Brain microvascular endothelial cell (primary cell): ENCODE results near the gene SHISA9.

Experiments
- DNase-seq: peaks from one replicate; pipeline ENCODE4 v3.0.0-alpha.2; 2020
- H3K27ac ChIP-seq: fragments of 250-450 bp; sonication (Bioruptor Pico); 2 replicates; pipeline ENCODE4 v1.5.1; 2020; ENCODE audit warnings: mild to moderate bottlenecking, moderate library complexity
- H3K27me3 ChIP-seq: fragments of 250-450 bp; sonication (Bioruptor Pico); replicated peaks from 2 replicates; pipeline ENCODE4 v1.5.1; 2020; ENCODE audit warnings: mild to moderate bottlenecking
- H3K36me3 ChIP-seq: fragments of 250-450 bp; sonication (Bioruptor Pico); replicated peaks from 2 replicates; pipeline ENCODE4 v1.5.1; 2020; ENCODE audit warnings: mild to moderate bottlenecking
- H3K4me3 ChIP-seq: 2 replicates; pipeline ENCODE4 v1.5.1; 2011; ENCODE audit warnings: low read depth, mild to moderate bottlenecking, control low read depth, low read length, moderate library complexity
- in situ Hi-C: cut with HindIII; loops from 2 replicates; pipeline ENCODE4 v1.10.0; 2017; ENCODE audit warnings: low sequenced_read_pairs, low pct_ligation_motif_present
- TF ChIP-seq, protein P1 (sequence below): IDR thresholded peaks from 2 replicates; pipeline ENCODE4 v1.5.1; 2011; ENCODE audit warnings: low read depth, mild to moderate bottlenecking, moderate library complexity, low read length, control low read depth, inconsistent platforms; ENCODE audit errors: missing control alignments

SHISA9 gene

DNA sequence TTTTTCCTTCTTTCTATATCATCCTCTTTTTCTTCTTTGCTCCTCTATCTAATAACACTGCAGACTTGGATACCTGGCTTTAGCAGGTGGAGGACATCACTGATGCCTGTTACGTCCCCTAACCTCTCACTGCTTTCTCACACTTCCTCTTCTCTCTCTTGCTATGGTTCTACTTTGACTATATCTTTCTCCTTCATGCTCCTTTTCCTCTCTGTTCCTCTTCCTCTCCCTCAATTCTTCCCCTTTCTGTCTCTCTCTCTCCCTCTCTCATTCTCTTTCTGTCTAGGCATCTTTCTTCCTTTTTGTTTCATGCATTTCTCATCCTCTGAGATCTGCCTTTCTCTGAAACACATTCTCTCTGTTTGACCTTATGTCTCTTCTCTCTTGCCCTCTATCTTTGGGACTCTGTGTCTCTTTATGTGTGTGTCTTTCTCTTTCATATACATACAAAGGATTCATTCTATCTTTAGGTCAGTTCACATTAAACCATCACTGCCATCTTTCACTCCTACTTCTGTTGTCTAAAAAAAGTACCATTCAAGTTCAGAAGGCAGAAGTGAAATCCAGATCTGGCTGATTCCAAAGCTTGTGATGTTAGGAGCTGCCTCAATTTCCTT, 353.7 kb downstream of the SHISA9 start:
- Histone ChIP-seq H3K27me3 (no peaks in the 10 kb centered on the region), H3K4me3 (no peak overlapping the region), H3K36me3 (no peaks in the 10 kb centered on the region), H3K27ac (no peak overlapping the region)
- DNase-seq: no peak
- in situ Hi-C loops: no loop called here
- TF ChIP-seq, protein P1, sequence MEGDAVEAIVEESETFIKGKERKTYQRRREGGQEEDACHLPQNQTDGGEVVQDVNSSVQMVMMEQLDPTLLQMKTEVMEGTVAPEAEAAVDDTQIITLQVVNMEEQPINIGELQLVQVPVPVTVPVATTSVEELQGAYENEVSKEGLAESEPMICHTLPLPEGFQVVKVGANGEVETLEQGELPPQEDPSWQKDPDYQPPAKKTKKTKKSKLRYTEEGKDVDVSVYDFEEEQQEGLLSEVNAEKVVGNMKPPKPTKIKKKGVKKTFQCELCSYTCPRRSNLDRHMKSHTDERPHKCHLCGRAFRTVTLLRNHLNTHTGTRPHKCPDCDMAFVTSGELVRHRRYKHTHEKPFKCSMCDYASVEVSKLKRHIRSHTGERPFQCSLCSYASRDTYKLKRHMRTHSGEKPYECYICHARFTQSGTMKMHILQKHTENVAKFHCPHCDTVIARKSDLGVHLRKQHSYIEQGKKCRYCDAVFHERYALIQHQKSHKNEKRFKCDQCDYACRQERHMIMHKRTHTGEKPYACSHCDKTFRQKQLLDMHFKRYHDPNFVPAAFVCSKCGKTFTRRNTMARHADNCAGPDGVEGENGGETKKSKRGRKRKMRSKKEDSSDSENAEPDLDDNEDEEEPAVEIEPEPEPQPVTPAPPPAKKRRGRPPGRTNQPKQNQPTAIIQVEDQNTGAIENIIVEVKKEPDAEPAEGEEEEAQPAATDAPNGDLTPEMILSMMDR: no peak

DNA sequence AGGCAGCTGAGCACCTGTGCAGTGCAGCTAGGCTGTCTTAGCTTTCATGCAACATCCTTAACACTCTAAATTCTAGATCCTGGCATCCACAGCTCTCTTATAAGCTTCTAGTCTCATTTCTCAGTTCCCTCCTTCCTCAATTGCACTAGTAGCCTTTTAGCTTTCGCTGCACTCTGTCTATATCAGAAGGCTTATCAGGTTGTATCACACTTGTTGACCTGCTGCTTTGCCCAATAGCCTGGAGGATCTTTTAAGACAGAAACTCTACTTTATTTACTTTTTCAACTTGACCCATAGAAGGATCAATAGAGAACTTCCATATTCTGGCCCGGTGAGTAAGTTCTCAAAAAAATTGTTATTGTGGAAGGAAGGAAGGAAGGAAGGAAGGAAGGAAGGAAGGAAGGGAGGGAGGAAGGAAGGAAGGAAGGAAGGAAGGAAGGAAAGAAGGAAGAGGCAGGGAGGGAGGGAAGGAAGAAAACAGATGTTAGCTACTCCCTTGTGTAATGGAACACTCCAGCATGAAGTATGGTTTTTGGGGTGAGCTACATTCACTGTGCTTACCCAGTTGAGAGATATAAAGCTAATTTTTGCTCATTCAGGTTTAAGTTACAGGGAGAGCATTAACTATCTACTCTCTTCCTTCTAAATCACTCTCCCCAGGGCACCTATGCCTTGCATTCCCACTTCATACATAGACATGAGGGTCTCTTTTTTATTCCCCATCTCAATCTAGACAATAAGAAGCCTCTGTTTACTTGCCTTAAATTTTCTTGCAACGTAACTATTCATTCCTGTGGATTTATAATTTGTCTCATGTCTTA, 361.1 kb downstream of the SHISA9 start:
- Histone ChIP-seq H3K4me3 (no peak overlapping the region), H3K27ac (no peak overlapping the region), H3K36me3 (no peaks in the 10 kb centered on the region), H3K27me3 (no peaks in the 10 kb centered on the region)
- no peak for DNase-seq
- in situ Hi-C loops: no loop called here
- TF ChIP-seq, protein P1: no peak

DNA sequence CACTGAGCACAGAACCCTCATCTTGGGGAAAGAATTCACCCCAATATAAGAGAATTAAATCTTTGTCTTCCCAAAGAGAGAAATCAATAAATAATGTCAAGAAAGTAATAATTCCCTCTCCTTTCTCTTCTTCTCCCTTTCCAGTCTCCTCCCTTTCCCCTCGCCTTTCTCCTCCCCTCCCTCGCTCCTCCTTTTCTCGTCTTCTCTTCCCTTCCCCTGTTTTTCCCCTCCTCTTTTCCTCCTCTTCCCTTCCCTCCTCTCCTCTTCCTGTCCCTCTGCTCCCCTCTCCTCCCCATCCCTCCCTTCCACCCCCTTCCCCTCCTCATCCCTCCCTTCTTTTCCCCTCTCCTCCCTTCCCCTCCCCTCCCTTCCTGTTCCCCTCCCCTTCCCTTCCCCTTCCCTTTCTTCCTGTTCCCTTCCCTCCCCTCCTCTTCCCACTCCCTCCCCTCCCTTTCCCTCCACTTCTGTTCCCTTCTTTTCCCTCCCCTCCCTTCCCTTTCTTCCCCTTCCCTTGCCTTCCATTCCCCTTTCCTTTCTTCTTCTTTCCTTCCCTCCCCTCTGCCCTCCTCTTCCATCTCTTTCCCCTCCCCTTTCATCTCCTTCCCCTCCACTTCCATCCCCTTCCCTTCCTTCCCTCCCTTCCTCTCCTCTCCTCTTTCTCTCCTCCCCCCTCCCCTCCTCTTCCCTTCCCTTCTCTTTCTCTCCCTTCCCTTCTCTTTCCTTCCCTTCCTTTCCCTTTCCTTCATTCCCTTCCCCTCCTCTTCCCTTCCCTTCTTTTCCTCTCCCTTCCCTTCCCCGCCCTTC, 363.6 kb downstream of the SHISA9 start:
- TF ChIP-seq, protein P1: no peak
- Histone ChIP-seq H3K4me3 (no peak overlapping the region), H3K27ac (no peak overlapping the region), H3K27me3 (no peaks in the 10 kb centered on the region), H3K36me3 (no peaks in the 10 kb centered on the region)
- in situ Hi-C loops: no loop called here
- no peak for DNase-seq

DNA sequence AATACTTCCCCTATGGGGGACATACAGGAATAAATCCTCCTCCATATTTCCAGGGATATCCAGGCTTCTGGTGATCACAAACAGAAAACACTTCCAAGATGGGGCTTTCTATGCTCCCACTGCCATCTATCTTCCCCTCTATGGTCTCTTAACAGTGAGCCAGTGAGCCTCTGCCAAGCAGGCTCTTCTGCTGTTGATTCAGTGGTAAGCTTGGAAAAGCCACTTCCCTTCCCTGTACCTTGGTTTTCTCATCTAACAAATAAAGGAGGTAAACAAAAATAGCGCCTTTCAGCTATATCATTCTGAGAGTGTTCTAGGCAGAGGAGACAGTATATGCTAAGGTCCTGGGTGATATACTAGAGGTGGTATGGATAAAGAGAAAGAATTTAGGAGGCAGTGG, 368.0 kb downstream of the SHISA9 start:
- TF ChIP-seq, protein P1: no peak
- no peaks in the 10 kb centered on the region for H3K36me3 ChIP-seq
- in situ Hi-C loops: no loop called here
- no peak for DNase-seq
- H3K4me3 ChIP-seq: no peak overlapping the region
- no peaks in the 10 kb centered on the region for H3K27me3 ChIP-seq
- H3K27ac ChIP-seq: no peak overlapping the region

DNA sequence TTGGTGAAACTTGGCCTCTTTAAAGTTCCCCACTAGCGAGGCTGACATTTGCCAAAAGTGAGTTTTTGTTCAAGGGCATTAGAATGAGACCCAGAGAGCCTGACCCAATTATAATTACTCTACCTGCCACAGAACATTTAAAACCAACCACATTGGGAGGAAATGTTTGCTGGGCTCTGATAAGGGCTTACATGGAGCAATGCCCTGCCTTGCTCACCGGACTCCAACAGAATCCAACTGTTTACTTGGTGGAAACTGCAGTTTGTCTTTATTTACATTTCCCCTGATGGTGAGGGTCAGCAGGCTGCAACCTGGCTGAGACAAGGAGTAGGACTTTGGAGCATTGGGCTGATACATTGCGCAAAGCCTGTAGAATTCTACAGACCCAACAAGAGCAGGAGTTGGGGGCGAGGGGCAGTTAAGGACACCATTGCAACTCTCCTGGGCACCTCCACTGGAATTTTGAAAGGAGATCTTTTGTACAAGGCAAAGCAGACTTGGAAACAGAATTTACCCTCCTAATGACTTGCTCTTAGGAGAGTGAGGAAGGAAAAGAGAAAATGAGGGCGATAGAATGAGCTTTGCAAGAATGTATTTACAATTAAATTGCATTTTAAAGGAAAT, 368.6 kb downstream of the SHISA9 start:
- Histone ChIP-seq H3K4me3 (no peak overlapping the region), H3K36me3 (no peaks in the 10 kb centered on the region), H3K27me3 (no peaks in the 10 kb centered on the region), H3K27ac (no peak overlapping the region)
- no peak for DNase-seq
- TF ChIP-seq, protein P1: no peak
- in situ Hi-C loops: no loop called here
